ENCODE results near the gene MYO9A.

DNA sequence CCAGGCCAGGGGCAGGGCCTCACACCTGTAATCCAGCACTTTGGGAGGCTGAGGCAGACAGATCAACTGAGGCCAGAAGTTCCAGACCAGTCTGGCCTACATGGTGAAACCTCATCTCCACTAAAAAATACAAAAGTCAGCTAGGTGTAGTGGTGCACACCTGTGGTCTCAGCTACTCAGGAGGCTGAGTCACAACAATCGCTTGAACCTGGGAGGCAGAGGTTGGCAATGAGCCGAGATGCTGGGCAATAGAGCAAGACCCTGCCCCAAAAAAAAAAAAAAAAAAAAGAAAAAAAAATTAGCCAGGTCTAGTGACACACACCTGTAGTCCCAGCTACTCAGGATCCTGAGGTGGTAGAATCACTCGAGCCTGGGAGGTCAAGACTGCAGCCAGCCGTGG, 18.8 kb downstream of the MYO9A start:
- TF ChIP-seq ZNF555 (tag by site-specific recombination; conservative IDR thresholded peaks at IDR 0.05): no peak
- TF ChIP-seq, protein P1, sequence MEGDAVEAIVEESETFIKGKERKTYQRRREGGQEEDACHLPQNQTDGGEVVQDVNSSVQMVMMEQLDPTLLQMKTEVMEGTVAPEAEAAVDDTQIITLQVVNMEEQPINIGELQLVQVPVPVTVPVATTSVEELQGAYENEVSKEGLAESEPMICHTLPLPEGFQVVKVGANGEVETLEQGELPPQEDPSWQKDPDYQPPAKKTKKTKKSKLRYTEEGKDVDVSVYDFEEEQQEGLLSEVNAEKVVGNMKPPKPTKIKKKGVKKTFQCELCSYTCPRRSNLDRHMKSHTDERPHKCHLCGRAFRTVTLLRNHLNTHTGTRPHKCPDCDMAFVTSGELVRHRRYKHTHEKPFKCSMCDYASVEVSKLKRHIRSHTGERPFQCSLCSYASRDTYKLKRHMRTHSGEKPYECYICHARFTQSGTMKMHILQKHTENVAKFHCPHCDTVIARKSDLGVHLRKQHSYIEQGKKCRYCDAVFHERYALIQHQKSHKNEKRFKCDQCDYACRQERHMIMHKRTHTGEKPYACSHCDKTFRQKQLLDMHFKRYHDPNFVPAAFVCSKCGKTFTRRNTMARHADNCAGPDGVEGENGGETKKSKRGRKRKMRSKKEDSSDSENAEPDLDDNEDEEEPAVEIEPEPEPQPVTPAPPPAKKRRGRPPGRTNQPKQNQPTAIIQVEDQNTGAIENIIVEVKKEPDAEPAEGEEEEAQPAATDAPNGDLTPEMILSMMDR (tag by site-specific recombination; IDR thresholded peaks at IDR 0.05): no peak
- TF ChIP-seq ZFP3 (tag by site-specific recombination; IDR thresholded peaks at IDR 0.05; ENCODE audit: low read depth): no peak
- TF ChIP-seq, protein P2, sequence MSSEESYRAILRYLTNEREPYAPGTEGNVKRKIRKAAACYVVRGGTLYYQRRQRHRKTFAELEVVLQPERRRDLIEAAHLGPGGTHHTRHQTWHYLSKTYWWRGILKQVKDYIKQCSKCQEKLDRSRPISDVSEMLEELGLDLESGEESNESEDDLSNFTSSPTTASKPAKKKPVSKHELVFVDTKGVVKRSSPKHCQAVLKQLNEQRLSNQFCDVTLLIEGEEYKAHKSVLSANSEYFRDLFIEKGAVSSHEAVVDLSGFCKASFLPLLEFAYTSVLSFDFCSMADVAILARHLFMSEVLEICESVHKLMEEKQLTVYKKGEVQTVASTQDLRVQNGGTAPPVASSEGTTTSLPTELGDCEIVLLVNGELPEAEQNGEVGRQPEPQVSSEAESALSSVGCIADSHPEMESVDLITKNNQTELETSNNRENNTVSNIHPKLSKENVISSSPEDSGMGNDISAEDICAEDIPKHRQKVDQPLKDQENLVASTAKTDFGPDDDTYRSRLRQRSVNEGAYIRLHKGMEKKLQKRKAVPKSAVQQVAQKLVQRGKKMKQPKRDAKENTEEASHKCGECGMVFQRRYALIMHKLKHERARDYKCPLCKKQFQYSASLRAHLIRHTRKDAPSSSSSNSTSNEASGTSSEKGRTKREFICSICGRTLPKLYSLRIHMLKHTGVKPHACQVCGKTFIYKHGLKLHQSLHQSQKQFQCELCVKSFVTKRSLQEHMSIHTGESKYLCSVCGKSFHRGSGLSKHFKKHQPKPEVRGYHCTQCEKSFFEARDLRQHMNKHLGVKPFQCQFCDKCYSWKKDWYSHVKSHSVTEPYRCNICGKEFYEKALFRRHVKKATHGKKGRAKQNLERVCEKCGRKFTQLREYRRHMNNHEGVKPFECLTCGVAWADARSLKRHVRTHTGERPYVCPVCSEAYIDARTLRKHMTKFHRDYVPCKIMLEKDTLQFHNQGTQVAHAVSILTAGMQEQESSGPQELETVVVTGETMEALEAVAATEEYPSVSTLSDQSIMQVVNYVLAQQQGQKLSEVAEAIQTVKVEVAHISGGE (tag by site-specific recombination; conservative IDR thresholded peaks at IDR 0.05; ENCODE audit: low read depth): no peak
- TF ChIP-seq ZNF707 (tag by site-specific recombination; IDR thresholded peaks at IDR 0.05): no peak
- no peak for TF ChIP-seq ZNF658 (tag by site-specific recombination; IDR thresholded peaks at IDR 0.05)
- TF ChIP-seq, protein P3, sequence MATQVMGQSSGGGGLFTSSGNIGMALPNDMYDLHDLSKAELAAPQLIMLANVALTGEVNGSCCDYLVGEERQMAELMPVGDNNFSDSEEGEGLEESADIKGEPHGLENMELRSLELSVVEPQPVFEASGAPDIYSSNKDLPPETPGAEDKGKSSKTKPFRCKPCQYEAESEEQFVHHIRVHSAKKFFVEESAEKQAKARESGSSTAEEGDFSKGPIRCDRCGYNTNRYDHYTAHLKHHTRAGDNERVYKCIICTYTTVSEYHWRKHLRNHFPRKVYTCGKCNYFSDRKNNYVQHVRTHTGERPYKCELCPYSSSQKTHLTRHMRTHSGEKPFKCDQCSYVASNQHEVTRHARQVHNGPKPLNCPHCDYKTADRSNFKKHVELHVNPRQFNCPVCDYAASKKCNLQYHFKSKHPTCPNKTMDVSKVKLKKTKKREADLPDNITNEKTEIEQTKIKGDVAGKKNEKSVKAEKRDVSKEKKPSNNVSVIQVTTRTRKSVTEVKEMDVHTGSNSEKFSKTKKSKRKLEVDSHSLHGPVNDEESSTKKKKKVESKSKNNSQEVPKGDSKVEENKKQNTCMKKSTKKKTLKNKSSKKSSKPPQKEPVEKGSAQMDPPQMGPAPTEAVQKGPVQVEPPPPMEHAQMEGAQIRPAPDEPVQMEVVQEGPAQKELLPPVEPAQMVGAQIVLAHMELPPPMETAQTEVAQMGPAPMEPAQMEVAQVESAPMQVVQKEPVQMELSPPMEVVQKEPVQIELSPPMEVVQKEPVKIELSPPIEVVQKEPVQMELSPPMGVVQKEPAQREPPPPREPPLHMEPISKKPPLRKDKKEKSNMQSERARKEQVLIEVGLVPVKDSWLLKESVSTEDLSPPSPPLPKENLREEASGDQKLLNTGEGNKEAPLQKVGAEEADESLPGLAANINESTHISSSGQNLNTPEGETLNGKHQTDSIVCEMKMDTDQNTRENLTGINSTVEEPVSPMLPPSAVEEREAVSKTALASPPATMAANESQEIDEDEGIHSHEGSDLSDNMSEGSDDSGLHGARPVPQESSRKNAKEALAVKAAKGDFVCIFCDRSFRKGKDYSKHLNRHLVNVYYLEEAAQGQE (tag by site-specific recombination; IDR thresholded peaks at IDR 0.05): no peak
